Germinal center (tissue), 1 donor: Measurements from ENCODE around the gene ZNF784.

Source experiments
- DNase-seq: peaks from one replicate; pipeline ENCODE4 v3.0.0; 2012; ENCODE audit warnings: mixed read lengths, low spot score

The ZNF784 gene

DNA sequence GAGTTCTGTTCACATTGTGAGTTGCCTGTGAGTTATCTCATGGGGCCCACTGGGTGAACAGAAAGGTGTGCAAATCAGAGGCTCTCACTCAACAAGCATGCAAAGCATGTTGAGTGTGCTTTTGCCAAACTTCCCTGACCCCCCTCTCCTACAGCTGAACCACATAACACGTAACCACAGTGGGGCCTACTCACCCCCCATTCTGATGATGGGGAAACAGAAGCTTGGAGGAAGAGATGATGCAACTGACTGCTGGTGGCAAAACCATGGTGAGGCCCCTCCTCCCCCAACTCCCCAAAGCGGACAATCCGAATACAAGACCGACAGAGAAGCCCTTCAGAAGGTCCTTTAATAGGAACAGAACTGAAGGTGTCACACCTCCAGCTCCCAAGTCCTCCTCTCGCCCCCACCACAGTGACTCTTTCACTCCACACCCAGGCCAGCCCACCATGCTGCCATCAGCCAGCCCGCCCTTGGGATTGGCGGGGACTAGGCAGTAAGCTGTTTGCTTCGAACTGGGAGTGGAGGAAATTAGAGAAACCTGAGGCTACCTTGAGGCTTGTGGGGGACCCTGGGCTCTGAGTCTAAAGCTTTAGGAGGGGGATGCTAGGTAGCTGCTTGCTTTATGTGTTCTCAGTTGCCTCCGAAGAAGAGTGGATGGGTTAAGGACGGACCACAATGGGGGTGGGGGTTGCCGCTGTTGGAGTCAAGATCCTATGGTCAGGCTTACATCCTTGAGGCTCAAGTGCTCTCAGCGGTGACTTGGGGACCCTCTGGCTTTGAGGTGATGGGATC, 3.8 kb downstream of the ZNF784 start:
- DNase-seq: no peak

GRCh38 chr19:55619286-55619685, 5.1 kb downstream of the ZNF784 start:
- no peak for DNase-seq

- DNase-seq: no peak
Measured at GRCh38 chr19:55618426-55618825, 5.9 kb downstream of the ZNF784 start.

- DNase-seq: no peak
Measured at GRCh38 chr19:55617426-55617825, 6.9 kb downstream of the ZNF784 start.

DNA sequence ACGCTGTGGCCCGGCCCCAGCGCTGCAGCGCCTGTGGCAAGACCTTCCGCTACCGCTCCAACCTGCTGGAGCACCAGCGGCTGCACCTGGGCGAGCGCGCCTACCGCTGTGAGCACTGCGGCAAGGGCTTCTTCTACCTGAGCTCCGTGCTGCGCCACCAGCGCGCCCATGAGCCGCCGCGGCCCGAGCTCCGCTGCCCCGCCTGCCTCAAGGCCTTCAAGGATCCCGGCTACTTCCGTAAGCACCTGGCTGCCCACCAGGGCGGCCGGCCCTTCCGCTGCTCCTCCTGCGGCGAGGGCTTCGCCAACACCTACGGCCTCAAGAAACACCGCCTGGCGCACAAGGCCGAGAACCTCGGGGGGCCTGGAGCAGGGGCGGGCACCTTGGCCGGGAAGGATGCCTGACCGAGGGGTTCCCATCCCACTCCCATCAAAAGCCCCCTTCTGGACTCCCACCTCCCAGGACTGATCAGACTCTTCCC, 7.9 kb downstream of the ZNF784 start:
- no peak for DNase-seq

- no peak for DNase-seq
Measured at GRCh38 chr19:55615543-55616394, 8.6 kb downstream of the ZNF784 start.

- no peak for DNase-seq
Measured at GRCh38 chr19:55614711-55615542, 9.4 kb downstream of the ZNF784 start.

DNA sequence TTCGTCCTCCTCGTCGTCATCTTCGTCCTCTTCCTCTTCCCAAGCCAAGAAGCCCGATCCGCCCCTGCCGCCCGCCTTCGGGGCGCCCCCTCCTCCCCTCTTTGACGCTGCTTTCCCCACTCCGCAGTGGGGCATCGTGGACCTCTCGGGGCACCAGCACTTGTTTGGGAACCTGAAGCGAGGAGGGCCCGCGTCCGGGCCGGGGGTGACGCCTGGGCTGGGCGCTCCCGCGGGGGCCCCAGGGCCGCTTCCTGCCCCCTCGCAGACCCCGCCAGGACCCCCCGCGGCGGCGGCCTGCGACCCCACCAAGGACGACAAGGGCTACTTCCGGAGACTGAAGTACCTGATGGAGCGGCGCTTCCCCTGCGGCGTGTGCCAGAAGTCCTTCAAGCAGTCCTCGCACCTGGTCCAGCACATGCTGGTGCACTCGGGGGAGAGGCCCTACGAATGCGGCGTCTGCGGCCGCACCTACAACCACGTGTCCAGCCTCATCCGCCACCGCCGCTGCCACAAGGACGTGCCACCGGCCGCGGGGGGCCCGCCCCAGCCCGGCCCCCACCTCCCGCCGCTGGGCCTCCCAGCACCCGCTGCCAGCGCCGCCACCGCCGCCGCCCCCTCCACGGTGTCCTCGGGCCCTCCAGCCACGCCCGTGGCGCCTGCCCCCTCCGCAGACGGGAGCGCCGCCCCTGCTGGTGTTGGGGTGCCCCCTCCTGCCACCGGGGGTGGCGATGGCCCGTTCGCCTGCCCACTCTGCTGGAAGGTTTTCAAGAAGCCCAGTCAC, 10.2 kb downstream of the ZNF784 start:
- DNase-seq: no peak

DNA sequence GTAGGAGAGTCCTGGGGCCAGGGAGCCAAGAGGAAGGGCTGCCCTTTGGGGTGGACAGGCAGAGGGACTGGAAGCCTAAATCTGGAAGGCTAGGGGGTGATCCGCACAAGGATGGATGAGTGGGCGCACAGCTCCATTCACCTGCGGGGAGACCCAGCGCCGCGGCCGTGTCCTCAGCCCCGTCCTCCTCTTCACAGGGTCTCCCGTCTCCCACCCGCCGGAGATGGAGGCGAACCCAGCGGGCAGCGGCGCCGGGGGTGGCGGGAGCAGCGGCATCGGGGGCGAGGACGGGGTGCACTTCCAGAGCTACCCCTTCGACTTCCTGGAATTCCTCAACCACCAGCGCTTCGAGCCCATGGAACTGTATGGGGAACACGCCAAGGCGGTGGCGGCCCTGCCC, 11.0 kb downstream of the ZNF784 start:
- no peak for DNase-seq

GRCh38 chr19:55611983-55612645, 12.3 kb downstream of the ZNF784 start:
- no peak for DNase-seq

GRCh38 chr19:55611300-55611982, 12.9 kb downstream of the ZNF784 start:
- DNase-seq: no peak

DNA sequence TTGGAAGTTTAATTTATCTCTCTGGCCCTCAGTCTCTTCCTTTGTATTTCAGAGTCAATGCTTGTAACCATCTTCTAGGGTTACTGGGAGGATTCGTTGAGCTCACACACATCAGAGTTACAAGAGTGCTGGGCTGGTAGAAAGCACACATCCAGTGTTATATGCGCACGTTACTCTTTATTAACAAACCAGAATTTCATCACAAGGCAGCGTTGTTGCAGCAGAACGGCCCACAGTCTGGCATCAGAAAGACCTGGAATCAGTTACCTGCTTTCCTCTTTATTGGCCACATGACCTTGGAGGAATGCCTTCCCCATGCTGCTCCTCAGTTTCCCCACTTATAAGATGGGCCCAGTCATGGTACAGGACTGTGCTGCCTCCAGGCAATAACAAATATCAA, 15.0 kb downstream of the ZNF784 start:
- DNase-seq: no peak

DNA sequence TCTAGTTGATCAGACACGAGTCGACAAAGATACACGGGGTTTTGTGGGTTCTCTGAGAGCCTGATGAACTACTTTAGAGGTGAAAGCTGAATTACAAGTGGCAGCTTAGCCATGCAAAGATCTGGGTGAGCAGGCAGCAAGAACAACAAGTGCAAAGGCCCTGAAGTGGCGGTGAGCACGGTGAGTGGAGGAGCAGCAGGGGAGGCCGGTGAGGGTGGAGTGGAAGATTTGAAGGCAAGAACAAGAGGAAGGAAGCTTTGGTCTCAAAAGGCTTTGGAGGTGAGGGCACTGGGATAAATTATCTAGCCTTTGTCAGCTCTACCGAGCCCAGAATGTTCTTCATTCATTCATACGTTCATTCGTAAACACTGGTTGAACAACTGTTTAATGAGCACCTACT, 17.5 kb downstream of the ZNF784 start:
- no peak for DNase-seq

- no peak for DNase-seq
Measured at GRCh38 chr19:55606471-55606787, 17.9 kb downstream of the ZNF784 start.

GRCh38 chr19:55605637-55606470, 18.5 kb downstream of the ZNF784 start, which contains the start of gene ZNF865:
Gene ZNF865 (plus strand): TSS chr19:55605647. CDS start chr19:55613619, 7,972 bp downstream.
- peak; percentile 68 for DNase-seq

- DNase-seq: peak; percentile 95
Measured at GRCh38 chr19:55605207-55605636, 19.1 kb downstream of the ZNF784 start.

DNA sequence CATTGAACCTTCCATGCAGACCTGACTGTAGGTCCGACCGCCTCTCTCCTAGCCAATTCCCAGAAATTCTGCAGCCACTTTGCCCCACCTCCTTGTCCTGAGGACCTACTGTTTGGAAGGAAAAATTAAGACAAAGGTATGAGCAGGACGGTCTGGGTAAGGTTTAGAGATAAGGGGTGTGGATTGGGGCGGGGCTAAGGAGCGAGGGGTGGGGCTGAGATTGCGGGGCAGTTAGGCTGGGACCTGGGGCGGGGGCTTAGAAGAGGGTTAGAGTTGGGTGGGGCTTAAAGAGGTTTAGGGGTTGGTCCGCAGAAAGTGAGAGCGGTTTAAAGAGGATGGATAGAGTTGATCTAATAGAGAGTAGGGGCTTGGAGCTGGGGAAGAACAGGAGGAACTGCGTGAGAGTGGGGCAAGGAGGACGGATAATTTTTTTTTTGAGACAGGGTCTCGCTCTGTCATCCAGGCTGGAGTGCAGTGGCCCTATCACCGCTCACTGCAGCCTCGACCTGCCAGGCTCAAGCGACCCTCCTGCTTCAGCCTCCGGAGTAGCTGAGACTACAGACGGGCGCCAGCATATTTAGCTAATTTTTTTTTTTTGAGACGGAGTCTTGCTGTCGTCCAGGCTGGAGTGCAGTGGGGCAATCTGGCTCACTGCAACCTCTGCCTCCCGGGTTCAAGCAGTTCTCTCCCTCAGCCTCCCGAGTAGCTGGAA, 20.6 kb downstream of the ZNF784 start:
- DNase-seq: no peak

DNA sequence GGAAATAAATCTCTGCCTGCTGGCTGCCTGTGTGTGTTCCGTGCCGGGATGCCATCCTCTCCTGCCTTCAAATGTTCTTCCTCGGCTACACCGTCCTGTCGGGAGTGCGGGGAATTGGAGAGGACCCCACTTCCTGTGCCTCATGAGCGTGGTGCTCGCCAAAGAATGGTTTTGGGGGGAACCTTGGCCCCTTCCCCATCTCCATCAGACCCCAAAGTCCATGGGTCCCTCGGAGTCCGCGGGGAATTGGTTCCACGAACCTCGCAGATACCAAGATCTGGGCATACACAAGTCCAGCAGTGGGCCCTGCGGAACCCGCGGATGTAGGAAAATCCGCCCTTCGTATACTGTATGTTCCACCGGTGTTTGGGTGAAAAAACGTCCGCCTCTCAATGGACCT, 21.3 kb downstream of the ZNF784 start:
- no peak for DNase-seq
